NCI-H1417 treated with DMSO at 0.1 percent for 48 hours (cell line): ENCODE measurements around the gene CORO2A.
"Not testable (repeated sequence)": the region's sequence is repeated elsewhere in the genome, so short reads cannot be mapped to it uniquely, and the experiment has no call there.

ENCODE experiments used
- DNase-seq: peaks from one replicate; lab custom pipeline; 2025; lab: John Stamatoyannopoulos, UW

Gene CORO2A

GRCh38 chr9:98081477-98082219, 110.8 kb downstream of the CORO2A start:
- DNase-seq = no peak

- no peak for DNase-seq
These were observed 111.7 kb downstream of the CORO2A start for GRCh38 chr9:98080780-98081179.

- DNase-seq = no peak
These were observed 112.1 kb downstream of the CORO2A start for GRCh38 chr9:98080326-98080725.

GRCh38 chr9:98078895-98079294, 113.5 kb downstream of the CORO2A start:
- DNase-seq = no peak

GRCh38 chr9:98076514-98076890, 115.9 kb downstream of the CORO2A start:
- DNase-seq = not testable (repeated sequence)

- DNase-seq = no peak
These were observed 117.1 kb downstream of the CORO2A start for GRCh38 chr9:98075332-98075805.

GRCh38 chr9:98074115-98074990, 118.1 kb downstream of the CORO2A start:
- DNase-seq = no peak

GRCh38 chr9:98071737-98072136, 120.7 kb downstream of the CORO2A start:
- DNase-seq = no peak
